Activated CD8-positive, alpha-beta memory T cell treated with anti-CD3 and anti-CD28 coated beads, Interleukin-2, amount 10 ng/mL, durations not matched to agents 7 days and 5 days (primary cell): ENCODE results near the gene CCL16. TPM values are rescaled to one million over a fixed set of nuclear protein-coding genes. Genes with fewer than 3 reads are reported as not detected.
"Not testable (repeated sequence)": the region's sequence is repeated elsewhere in the genome, so short reads cannot be mapped to it uniquely, and the experiment has no call there.

Experiments used
- ATAC-seq: fragments of 150-1000 bp; cut with Tn5 transposase; one replicate; pipeline ENCODE4 v1.10.0; 2021; ENCODE audit warnings: moderate library complexity
- CTCF ChIA-PET: fragments of 350-600 bp; sonication (Branson Sonifier 250); formaldehyde crosslinking; loops from one replicate; lab custom pipeline; 2021; ENCODE audit warnings: antibody characterized with exemption; lab: Charles Lee
- DNase-seq: peaks from one replicate; pipeline ENCODE4 v3.0.0-alpha.2; 2020
- H3K27ac Mint-ChIP-seq: one replicate; pipeline ENCODE4 v1.8.0; 2021; ENCODE audit warnings: mild to moderate bottlenecking, mixed read lengths
- H3K27me3 Mint-ChIP-seq: one replicate; pipeline ENCODE4 v1.8.0; 2021; ENCODE audit warnings: mixed read lengths
- H3K36me3 Mint-ChIP-seq: one replicate; pipeline ENCODE4 v1.8.0; 2021; ENCODE audit warnings: mild to moderate bottlenecking, mixed read lengths
- H3K4me1 Mint-ChIP-seq: one replicate; pipeline ENCODE4 v1.8.0; 2021; ENCODE audit warnings: mixed read lengths
- H3K4me3 Mint-ChIP-seq: one replicate; pipeline ENCODE4 v1.8.0; 2021; ENCODE audit warnings: mild to moderate bottlenecking, moderate library complexity, mixed read lengths
- H3K9me3 Mint-ChIP-seq: one replicate; pipeline ENCODE4 v1.8.0; 2022; ENCODE audit warnings: low read depth, mixed read lengths
- total RNA-seq, 2 experiments: library from RNA; stranded (reverse); gene quantifications; one replicate each; pipeline ENCODE4 v1.2.3, GENCODE V29; 2021

CCL16 gene
- not detected for total RNA-seq

DNA sequence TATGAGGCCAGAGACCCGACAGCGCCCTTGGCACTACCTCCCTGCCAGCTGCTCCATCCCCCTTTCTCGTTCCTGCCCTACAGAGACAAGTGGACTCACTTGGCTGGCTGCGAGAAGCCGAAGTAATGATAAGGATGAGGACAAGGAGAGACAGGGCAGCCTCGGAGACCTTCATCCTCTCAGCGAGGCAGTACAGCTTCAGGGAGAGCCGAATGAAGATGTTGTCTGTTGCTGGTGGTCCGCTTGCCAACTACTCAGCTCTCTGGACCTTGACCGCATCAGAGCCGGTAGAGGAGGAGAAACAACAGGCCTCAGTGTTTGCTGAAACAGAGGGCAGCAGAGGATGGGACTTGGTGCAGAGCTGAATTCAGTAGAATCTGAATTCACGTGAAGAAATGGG lies at the start of gene CCL16:
TSS of gene CCL16 (minus strand) at position 252 of the 400 bp plus-strand sequence. CDS start at position 175, 77 bp downstream.
- H3K4me1 Mint-ChIP-seq = peaks cover 18% of the 10 kb centered on the region
- H3K27ac Mint-ChIP-seq = no peak within 1 kb of the TSS
- ATAC-seq = no peak
- H3K4me3 Mint-ChIP-seq = no peak within 1 kb of the TSS
- H3K36me3 Mint-ChIP-seq = peaks cover 6% of the 10 kb centered on the region
- CTCF ChIA-PET = interaction anchor here (1.2 to 16.0 kb wide), 4 partner anchors 12 to 168 kb away, joined by 3 to 465 read pairs (median 16); no protein-coding TSS in a partner anchor
- no peaks in the 10 kb centered on the region for H3K27me3 Mint-ChIP-seq
- H3K9me3 Mint-ChIP-seq = no peaks in the 10 kb centered on the region
- DNase-seq = no peak

- H3K4me1 Mint-ChIP-seq = no peaks in the 10 kb centered on the region
- ATAC-seq (no peak), DNase-seq (no peak)
- H3K4me3 Mint-ChIP-seq = no peak overlapping the region
- CTCF ChIA-PET = no interaction called here
- no peaks in the 10 kb centered on the region for H3K9me3 Mint-ChIP-seq
- peaks cover 18% of the 10 kb centered on the region for H3K27me3 Mint-ChIP-seq
- H3K27ac Mint-ChIP-seq = peak overlapping the region; percentile 30
- no peaks in the 10 kb centered on the region for H3K36me3 Mint-ChIP-seq
Measured at GRCh38 chr17:36030956-36031355, 49.7 kb upstream of the CCL16 start.

GRCh38 chr17:36027761-36028160 lies 46.5 kb upstream of the CCL16 start:
- no peaks in the 10 kb centered on the region for H3K4me1 Mint-ChIP-seq
- H3K27ac Mint-ChIP-seq = no peak overlapping the region
- H3K4me3 Mint-ChIP-seq = no peak overlapping the region
- no peaks in the 10 kb centered on the region for H3K36me3 Mint-ChIP-seq
- ATAC-seq (no peak), DNase-seq (no peak)
- CTCF ChIA-PET = interaction anchor here (0.9 kb wide), 1 partner anchor 119 kb away, joined by 3 read pairs; no protein-coding TSS in a partner anchor
- peaks cover 6% of the 10 kb centered on the region for H3K27me3 Mint-ChIP-seq
- no peaks in the 10 kb centered on the region for H3K9me3 Mint-ChIP-seq

DNA sequence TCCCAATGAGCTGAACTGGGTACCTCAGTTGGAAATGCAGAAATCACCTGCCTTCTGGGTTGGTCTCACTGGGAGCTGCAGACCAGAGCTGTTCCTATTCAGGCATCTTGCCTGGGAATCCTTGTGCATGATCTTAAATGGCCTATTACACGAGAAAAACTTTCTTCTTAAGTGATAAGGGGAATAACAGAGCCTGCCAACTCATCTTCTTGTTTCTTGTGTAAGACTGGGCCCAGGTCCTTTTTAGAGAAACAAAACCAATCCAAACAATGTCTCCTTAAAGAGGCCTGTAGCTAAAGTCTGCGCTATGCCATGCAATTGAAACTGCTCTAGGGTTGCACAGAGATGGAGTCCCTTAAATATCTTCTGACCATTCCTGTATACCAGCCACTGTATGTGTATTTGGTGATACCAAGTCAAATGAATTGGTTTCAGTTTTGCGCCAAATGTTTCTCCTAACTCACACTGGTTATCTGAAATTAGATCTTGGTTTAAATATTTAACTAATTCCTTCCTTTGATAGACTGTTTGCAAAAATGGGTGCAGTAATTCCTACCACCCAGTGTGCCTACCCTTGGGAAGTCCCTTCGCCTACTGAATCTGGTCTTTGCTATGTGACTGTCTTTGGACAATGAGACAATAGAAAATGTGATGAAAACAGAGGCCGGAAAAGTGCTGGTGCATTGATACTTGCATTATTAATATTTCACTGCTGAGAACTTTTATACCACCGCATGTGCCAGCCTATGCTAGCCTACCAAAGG lies 43.0 kb upstream of the CCL16 start:
- H3K36me3 Mint-ChIP-seq = peaks cover 1% of the 10 kb centered on the region
- H3K27ac Mint-ChIP-seq = no peak overlapping the region
- H3K4me3 Mint-ChIP-seq = no peak overlapping the region
- H3K4me1 Mint-ChIP-seq = no peaks in the 10 kb centered on the region
- ATAC-seq = no peak
- peaks cover 32% of the 10 kb centered on the region for H3K27me3 Mint-ChIP-seq
- H3K9me3 Mint-ChIP-seq = peaks cover 2% of the 10 kb centered on the region
- CTCF ChIA-PET = interaction anchor here (1.3 kb wide), 1 partner anchor 48 kb away, joined by 3 read pairs; no protein-coding TSS in a partner anchor
- no peak for DNase-seq

GRCh38 chr17:36019423-36019822 lies 38.1 kb upstream of the CCL16 start:
- no peak for ATAC-seq
- peaks cover 2% of the 10 kb centered on the region for H3K9me3 Mint-ChIP-seq
- H3K36me3 Mint-ChIP-seq = peaks cover 1% of the 10 kb centered on the region
- peaks cover 5% of the 10 kb centered on the region for H3K4me1 Mint-ChIP-seq
- H3K4me3 Mint-ChIP-seq = no peak overlapping the region
- CTCF ChIA-PET = interaction anchor here (0.6 to 2.5 kb wide), 3 partner anchors 43 to 169 kb away, joined by 3 to 8 read pairs (median 4); no protein-coding TSS in a partner anchor
- no peak for DNase-seq
- no peak overlapping the region for H3K27ac Mint-ChIP-seq
- peaks cover 36% of the 10 kb centered on the region for H3K27me3 Mint-ChIP-seq

GRCh38 chr17:36017799-36018198 lies 36.5 kb upstream of the CCL16 start, which contains the start of gene CCL23:
Gene CCL23 (minus strand): TSS chr17:36017972. CDS start chr17:36017897, 75 bp downstream.
- H3K27me3 Mint-ChIP-seq = peaks cover 36% of the 10 kb centered on the region
- H3K27ac Mint-ChIP-seq = no peak within 1 kb of the TSS
- no peak within 1 kb of the TSS for H3K4me3 Mint-ChIP-seq
- H3K4me1 Mint-ChIP-seq = peaks cover 5% of the 10 kb centered on the region
- H3K36me3 Mint-ChIP-seq = peaks cover 1% of the 10 kb centered on the region
- peaks cover 2% of the 10 kb centered on the region for H3K9me3 Mint-ChIP-seq
- DNase-seq (no peak), ATAC-seq (no peak)
- CTCF ChIA-PET = interaction anchor here (2.5 kb wide), 1 partner anchor 131 kb away, joined by 8 read pairs; no protein-coding TSS in a partner anchor

- no peak overlapping the region for H3K27ac Mint-ChIP-seq
- H3K27me3 Mint-ChIP-seq = peaks cover 25% of the 10 kb centered on the region
- ATAC-seq (no peak), DNase-seq (no peak)
- H3K4me1 Mint-ChIP-seq = peaks cover 5% of the 10 kb centered on the region
- CTCF ChIA-PET = no interaction called here
- no peak overlapping the region for H3K4me3 Mint-ChIP-seq
- H3K36me3 Mint-ChIP-seq = peaks cover 1% of the 10 kb centered on the region
- H3K9me3 Mint-ChIP-seq = no peaks in the 10 kb centered on the region
Measured at GRCh38 chr17:36016555-36016954, 35.3 kb upstream of the CCL16 start.

DNA sequence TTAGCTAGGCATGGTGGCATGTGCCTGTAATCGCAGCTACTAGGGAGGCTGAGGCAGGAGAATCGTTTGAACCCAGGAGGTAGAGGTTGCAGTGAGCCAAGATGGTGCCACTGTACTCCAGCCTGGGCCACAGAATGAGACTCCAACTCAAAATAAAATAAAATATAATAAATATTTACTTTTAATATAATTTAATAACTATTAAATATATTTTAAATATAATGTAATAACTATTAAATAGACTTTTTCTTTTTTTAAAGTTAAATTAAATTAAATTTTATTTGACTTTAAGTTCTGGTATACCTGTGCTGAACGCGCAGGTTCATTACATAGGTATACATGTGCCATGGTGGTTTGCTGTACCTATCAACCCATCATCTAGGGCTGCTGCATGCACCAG lies 34.6 kb upstream of the CCL16 start:
- CTCF ChIA-PET, H3K4me1 Mint-ChIP-seq, ATAC-seq, H3K36me3 Mint-ChIP-seq, H3K9me3 Mint-ChIP-seq, DNase-seq, H3K4me3 Mint-ChIP-seq, H3K27ac Mint-ChIP-seq: not testable (repeated sequence)
- peaks cover 20% of the 10 kb centered on the region for H3K27me3 Mint-ChIP-seq

DNA sequence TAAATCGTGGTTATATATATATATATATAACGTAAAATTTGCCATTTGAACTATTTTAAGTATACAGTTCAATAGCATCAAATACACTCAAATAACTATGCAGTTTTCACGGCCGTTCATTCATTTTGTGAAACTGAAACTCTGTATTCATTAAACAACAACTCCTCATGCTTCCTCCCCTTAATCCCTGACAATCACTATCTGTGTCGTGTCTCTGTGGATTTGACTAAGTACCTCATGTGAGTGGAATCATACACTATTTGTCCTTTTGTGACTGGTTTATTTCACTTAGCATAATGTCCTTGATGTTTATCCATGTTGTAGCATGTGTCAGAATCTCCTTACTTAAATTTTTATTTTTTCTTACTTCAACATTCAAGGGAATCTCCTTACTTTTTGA lies 33.6 kb upstream of the CCL16 start:
- H3K36me3 Mint-ChIP-seq = no peaks in the 10 kb centered on the region
- H3K27me3 Mint-ChIP-seq = peaks cover 10% of the 10 kb centered on the region
- DNase-seq = no peak
- H3K27ac Mint-ChIP-seq = no peak overlapping the region
- CTCF ChIA-PET = no interaction called here
- H3K4me3 Mint-ChIP-seq = no peak overlapping the region
- peaks cover 5% of the 10 kb centered on the region for H3K4me1 Mint-ChIP-seq
- no peak for ATAC-seq
- H3K9me3 Mint-ChIP-seq = no peaks in the 10 kb centered on the region

DNA sequence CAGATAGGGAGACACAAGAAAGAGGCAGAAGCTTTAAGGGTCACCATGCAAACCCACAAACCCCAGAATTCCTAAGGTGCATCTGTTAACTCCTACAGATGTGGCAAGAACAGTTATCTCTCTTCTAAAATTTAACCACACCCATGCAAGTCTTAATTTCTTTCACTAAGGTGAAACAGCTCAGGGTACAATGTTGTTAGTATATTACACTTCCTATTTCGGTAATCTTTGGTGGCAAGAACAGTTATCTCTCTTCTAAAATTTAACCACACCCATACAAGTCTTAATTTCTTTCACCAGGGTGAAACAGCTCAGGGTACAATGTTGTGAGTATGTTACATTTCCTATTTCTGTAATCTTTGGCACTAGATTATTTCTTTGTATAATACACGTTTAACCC lies 29.9 kb upstream of the CCL16 start:
- H3K27ac Mint-ChIP-seq = no peak overlapping the region
- CTCF ChIA-PET = no interaction called here
- ATAC-seq (no peak), DNase-seq (no peak)
- no peaks in the 10 kb centered on the region for H3K4me1 Mint-ChIP-seq
- H3K27me3 Mint-ChIP-seq = no peaks in the 10 kb centered on the region
- H3K4me3 Mint-ChIP-seq = no peak overlapping the region
- no peaks in the 10 kb centered on the region for H3K36me3 Mint-ChIP-seq
- H3K9me3 Mint-ChIP-seq = no peaks in the 10 kb centered on the region

- DNase-seq = no peak
- Mint-ChIP-seq H3K36me3 (no peaks in the 10 kb centered on the region), H3K27me3 (no peaks in the 10 kb centered on the region), H3K9me3 (no peaks in the 10 kb centered on the region), H3K4me1 (peaks cover 11% of the 10 kb centered on the region), H3K27ac (no peak overlapping the region), H3K4me3 (no peak overlapping the region)
- ATAC-seq = no peak
- CTCF ChIA-PET = interaction anchor here (0.6 to 1.6 kb wide), 6 partner anchors 16 to 141 kb away, joined by 3 to 4 read pairs (median 4); no protein-coding TSS in a partner anchor
Measured at GRCh38 chr17:36008998-36009665, 27.8 kb upstream of the CCL16 start.

DNA sequence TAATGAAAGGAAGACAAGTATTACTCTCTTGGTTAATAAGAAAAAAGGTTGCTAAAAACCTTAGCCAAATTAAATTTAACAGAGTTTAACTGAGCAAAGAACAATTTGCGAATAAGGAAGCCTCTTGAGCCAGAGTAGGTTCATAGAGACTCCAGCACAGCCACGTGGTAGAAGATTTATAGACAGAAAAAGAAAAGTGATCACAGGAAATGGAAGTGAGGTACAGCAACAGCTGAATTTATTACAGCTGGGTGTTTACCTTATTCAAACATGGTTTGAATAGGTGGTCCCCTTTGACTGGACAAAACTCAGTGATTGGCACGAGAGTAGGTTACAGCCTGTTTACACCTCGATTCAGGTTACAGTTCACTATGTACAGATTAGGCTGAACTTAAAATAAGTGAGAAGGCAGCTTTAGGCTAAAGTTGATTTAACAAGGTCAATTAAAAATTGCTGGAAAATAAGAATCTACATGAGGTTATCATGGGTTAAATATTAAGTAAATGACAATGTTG lies 23.4 kb upstream of the CCL16 start:
- Mint-ChIP-seq H3K9me3 (no peaks in the 10 kb centered on the region), H3K4me3 (no peak overlapping the region), H3K27me3 (no peaks in the 10 kb centered on the region), H3K27ac (peak overlapping the region; percentile 42), H3K4me1 (peaks cover 12% of the 10 kb centered on the region), H3K36me3 (no peaks in the 10 kb centered on the region)
- ATAC-seq (no peak), DNase-seq (no peak)
- CTCF ChIA-PET = interaction anchor here (0.9 to 2.6 kb wide), 11 partner anchors 9 to 241 kb away, joined by 3 to 17 read pairs (median 5); partner anchors contain the start of gene CCL14

DNA sequence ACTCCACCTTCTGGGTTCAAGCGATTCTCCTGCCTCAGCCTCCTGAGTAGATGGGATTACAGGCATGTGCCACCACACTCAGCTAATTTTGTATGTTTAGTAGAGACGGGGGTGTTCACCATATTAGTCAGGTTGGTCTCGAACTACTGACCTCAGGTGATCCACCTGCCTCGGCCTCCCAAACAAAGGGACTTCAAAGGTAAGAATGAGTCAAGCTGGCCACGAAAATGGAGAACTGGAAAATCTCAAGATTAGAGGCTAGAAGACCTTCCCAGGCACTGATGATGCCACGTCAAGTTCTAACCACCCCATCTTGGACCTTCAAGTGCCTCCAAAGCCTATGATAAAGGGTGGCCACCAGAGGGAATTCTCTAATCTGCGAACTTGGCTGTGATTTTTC lies 21.3 kb upstream of the CCL16 start:
- Mint-ChIP-seq H3K27ac (no peak overlapping the region), H3K9me3 (no peaks in the 10 kb centered on the region), H3K4me1 (peaks cover 12% of the 10 kb centered on the region), H3K4me3 (no peak overlapping the region), H3K36me3 (no peaks in the 10 kb centered on the region), H3K27me3 (no peaks in the 10 kb centered on the region)
- no peak for ATAC-seq
- CTCF ChIA-PET = no interaction called here
- DNase-seq = no peak
